Neural crest cell (in vitro differentiated cells): ENCODE data around the gene EXOC3L1. TPM values are rescaled to one million over a fixed set of nuclear protein-coding genes. Genes with fewer than 3 reads are reported as not detected.

ENCODE experiments used
- DNase-seq: peaks from one replicate; pipeline ENCODE4 v3.0.0; 2021; ENCODE audit warnings: low read depth, mixed read lengths, low spot score
- H3K27ac Mint-ChIP-seq: one replicate; pipeline ENCODE4 v1.8.0; 2021; ENCODE audit warnings: mild to moderate bottlenecking, mixed read lengths; ENCODE audit not compliant: unreplicated experiment
- H3K27me3 Mint-ChIP-seq: 2 replicates; pipeline ENCODE4 v1.8.0; 2021; ENCODE audit warnings: low read depth, mild to moderate bottlenecking, mixed read lengths
- H3K36me3 Mint-ChIP-seq: 2 replicates; pipeline ENCODE4 v1.8.0; 2021; ENCODE audit warnings: low read depth, mild to moderate bottlenecking, mixed read lengths
- H3K4me1 Mint-ChIP-seq: 2 replicates; pipeline ENCODE4 v1.8.0; 2021; ENCODE audit warnings: mixed read lengths
- H3K4me3 Mint-ChIP-seq: one replicate; pipeline ENCODE4 v1.8.0; 2021; ENCODE audit warnings: mild to moderate bottlenecking, mixed read lengths
- H3K9me3 Mint-ChIP-seq: 2 replicates; pipeline ENCODE4 v1.8.0; 2021; ENCODE audit warnings: mixed read lengths
- CTCF ChIP-seq: fragments of 200-600 bp; sonication (generic); conservative IDR thresholded peaks from 2 replicates; pipeline ENCODE4 v1.5.0; 2021; ENCODE audit warnings: antibody characterized with exemption, mild to moderate bottlenecking
- total RNA-seq: library from RNA; stranded (reverse); gene quantifications from 2 replicates; pipeline ENCODE4 v1.2.1, GENCODE V29; 2021

The EXOC3L1 gene
- total RNA-seq, 1 donor from 2014 or later = 0.44 TPM

GRCh38 chr16:67180166-67180565, 9.8 kb downstream of the EXOC3L1 start:
- Mint-ChIP-seq H3K9me3 (no peaks in the 10 kb centered on the region), H3K4me1 (peaks cover 7% of the 10 kb centered on the region), H3K27ac (no peak overlapping the region), H3K4me3 (peak overlapping the region; percentile 54), H3K36me3 (peaks cover 2% of the 10 kb centered on the region), H3K27me3 (peaks cover 37% of the 10 kb centered on the region)
- no peak for TF ChIP-seq CTCF
- DNase-seq = no peak

GRCh38 chr16:67179421-67180080, 10.4 kb downstream of the EXOC3L1 start:
- H3K36me3 Mint-ChIP-seq = peaks cover 2% of the 10 kb centered on the region
- peaks cover 33% of the 10 kb centered on the region for H3K27me3 Mint-ChIP-seq
- H3K4me1 Mint-ChIP-seq = peaks cover 5% of the 10 kb centered on the region
- no peak for DNase-seq
- no peak overlapping the region for H3K27ac Mint-ChIP-seq
- peak overlapping the region; percentile 54 for H3K4me3 Mint-ChIP-seq
- H3K9me3 Mint-ChIP-seq = no peaks in the 10 kb centered on the region
- peak; percentile 26 for TF ChIP-seq CTCF

GRCh38 chr16:67177743-67178699, 11.9 kb downstream of the EXOC3L1 start:
- Mint-ChIP-seq H3K27ac (no peak overlapping the region), H3K4me3 (peak overlapping the region; percentile 66), H3K27me3 (peaks cover 41% of the 10 kb centered on the region), H3K4me1 (peaks cover 16% of the 10 kb centered on the region), H3K36me3 (peaks cover 2% of the 10 kb centered on the region), H3K9me3 (no peaks in the 10 kb centered on the region)
- peak; percentile 20 for TF ChIP-seq CTCF
- DNase-seq = no peak

- TF ChIP-seq CTCF = no peak
- H3K27me3 Mint-ChIP-seq = peaks cover 49% of the 10 kb centered on the region
- peaks cover 19% of the 10 kb centered on the region for H3K4me1 Mint-ChIP-seq
- no peak for DNase-seq
- H3K27ac Mint-ChIP-seq = no peak overlapping the region
- H3K4me3 Mint-ChIP-seq = peak overlapping the region; percentile 5
- no peaks in the 10 kb centered on the region for H3K9me3 Mint-ChIP-seq
- H3K36me3 Mint-ChIP-seq = peaks cover 2% of the 10 kb centered on the region
Measured at GRCh38 chr16:67176662-67177061, 13.3 kb downstream of the EXOC3L1 start.

- peaks cover 64% of the 10 kb centered on the region for H3K27me3 Mint-ChIP-seq
- no peak for TF ChIP-seq CTCF
- DNase-seq = no peak
- no peak overlapping the region for H3K27ac Mint-ChIP-seq
- H3K4me1 Mint-ChIP-seq = peaks cover 35% of the 10 kb centered on the region
- H3K9me3 Mint-ChIP-seq = no peaks in the 10 kb centered on the region
- peak overlapping the region; percentile 54 for H3K4me3 Mint-ChIP-seq
- peaks cover 2% of the 10 kb centered on the region for H3K36me3 Mint-ChIP-seq
Measured at GRCh38 chr16:67174706-67175231, 15.2 kb downstream of the EXOC3L1 start.
